ENCODE results near the gene PRKN.
A peak's percentile ranks its signal among the peaks of the same experiment; 100 is the strongest.

The PRKN gene

DNA sequence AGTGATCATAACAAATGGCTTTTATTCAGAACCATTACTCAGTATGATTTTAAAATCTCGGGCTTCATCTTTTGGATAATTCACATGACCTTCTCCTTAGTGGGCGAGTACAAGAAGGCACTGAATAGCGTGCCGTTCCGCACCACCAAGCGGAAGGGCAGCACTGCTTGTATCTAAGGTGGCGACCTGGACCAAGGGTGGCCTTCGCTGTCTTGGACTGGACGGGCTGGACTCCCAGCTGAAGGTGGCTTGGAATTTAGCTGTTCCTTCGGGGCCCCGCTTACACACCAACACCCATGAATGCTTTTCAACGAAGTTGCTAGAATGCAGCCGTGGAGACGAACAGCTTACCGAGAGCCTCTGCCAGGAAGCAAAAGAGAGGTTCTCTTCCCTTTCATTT is 1285.1 kb downstream of the PRKN start:
- Histone ChIP-seq H3K4ac (ENCODE audit: low read depth in 1 of 2, low read length in 2 of 2) (no peak overlapping the region), H2BK12ac (ENCODE audit: low read length in 2 of 2) (no peak overlapping the region), H2BK120ac (ENCODE audit: low read depth, low read length) (no peak overlapping the region), H3K18ac (ENCODE audit: low read depth in 1 of 2, low read length in 2 of 2) (no peak overlapping the region), H3K23ac (ENCODE audit: low read length in 2 of 2) (no peak overlapping the region), H4K91ac (ENCODE audit: low read length) (no peak overlapping the region), H3K27ac (ENCODE audit: low read length, poor library complexity, severe bottlenecking) (no peak overlapping the region), H4K8ac (ENCODE audit: low read length) (no peak overlapping the region), H3K27me3 (ENCODE audit: control insufficient read depth in 1 of 2, insufficient read depth in 1 of 2, low read length in 2 of 2) (no peaks in the 10 kb centered on the region), H2AK5ac (ENCODE audit: low read length, severe bottlenecking) (no peak overlapping the region), H3K14ac (ENCODE audit: low read length in 2 of 2) (no peak overlapping the region), H3K4me2 (ENCODE audit: low read length, poor library complexity, severe bottlenecking) (no peak overlapping the region), H3K79me1 (replicated peaks; ENCODE audit: low read length, poor library complexity, severe bottlenecking) (no peaks in the 10 kb centered on the region), H2AFZ (ENCODE audit: low read depth, low read length) (no peak overlapping the region), H2BK15ac (ENCODE audit: low read depth, poor library complexity, severe bottlenecking) (no peak overlapping the region), H3K4me3 (ENCODE audit: insufficient read depth in 1 of 2, low read depth in 1 of 2, low read length in 2 of 2) (peak overlapping the region in 1 of 2 experiments; percentile 31), H3K36me3 (ENCODE audit: control insufficient read depth in 1 of 2, insufficient read depth in 2 of 2, low read depth in 1 of 2, low read length in 2 of 2) (no peaks in the 10 kb centered on the region), H3K4me1 (ENCODE audit: control insufficient read depth, insufficient read depth, low read depth, low read length) (peaks cover 8% of the 10 kb centered on the region), H3K9me3 (ENCODE audit: control insufficient read depth, low read length) (no peaks in the 10 kb centered on the region), H3K9ac (ENCODE audit: low read length) (no peak overlapping the region), H2BK5ac (ENCODE audit: low read depth, low read length, poor library complexity, severe bottlenecking) (no peak overlapping the region)
- WGBS, result 92% methylated on average over 15 of the region's 15 CpGs
- no peak for DNase-seq

DNA sequence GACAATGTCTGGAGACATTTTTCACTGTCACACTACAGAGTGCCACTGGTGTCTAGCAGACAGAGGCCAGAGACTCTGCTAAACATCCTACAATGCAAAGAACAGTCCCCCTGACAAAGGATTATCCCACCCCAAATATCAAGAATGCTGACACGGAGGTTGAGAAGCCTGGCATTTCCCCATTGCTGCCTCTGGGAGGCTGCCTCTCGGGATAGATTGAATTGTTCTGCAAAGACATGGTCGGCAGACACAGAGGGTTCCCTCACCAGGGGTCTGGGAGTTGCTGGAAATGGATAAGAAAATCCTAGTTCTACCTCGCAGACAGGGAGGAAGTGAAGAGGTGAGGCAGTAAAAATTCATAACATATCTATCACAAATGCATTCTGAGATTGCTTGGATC is 1287.3 kb downstream of the PRKN start:
- H2BK12ac ChIP-seq (ENCODE audit: low read length in 2 of 2), result no peak overlapping the region
- H3K9ac ChIP-seq (ENCODE audit: low read length), result no peak overlapping the region
- H2BK15ac ChIP-seq (ENCODE audit: low read depth, poor library complexity, severe bottlenecking), result no peak overlapping the region
- no peak overlapping the region for H2BK5ac ChIP-seq (ENCODE audit: low read depth, low read length, poor library complexity, severe bottlenecking)
- no peak overlapping the region for H2AFZ ChIP-seq (ENCODE audit: low read depth, low read length)
- no peak for DNase-seq
- no peak overlapping the region for H3K18ac ChIP-seq (ENCODE audit: low read depth in 1 of 2, low read length in 2 of 2)
- H3K36me3 ChIP-seq (ENCODE audit: control insufficient read depth in 1 of 2, insufficient read depth in 2 of 2, low read depth in 1 of 2, low read length in 2 of 2), result no peaks in the 10 kb centered on the region
- H3K4me1 ChIP-seq (ENCODE audit: control insufficient read depth, insufficient read depth, low read depth, low read length), result peaks cover 10% of the 10 kb centered on the region
- 83% methylated on average over 3 of the region's 4 CpGs for WGBS
- H2BK120ac ChIP-seq (ENCODE audit: low read depth, low read length), result no peak overlapping the region
- H3K9me3 ChIP-seq (ENCODE audit: control insufficient read depth, low read length), result no peaks in the 10 kb centered on the region
- H3K79me1 ChIP-seq (replicated peaks; ENCODE audit: low read length, poor library complexity, severe bottlenecking), result no peaks in the 10 kb centered on the region
- H4K8ac ChIP-seq (ENCODE audit: low read length), result no peak overlapping the region
- H3K27ac ChIP-seq (ENCODE audit: low read length, poor library complexity, severe bottlenecking), result no peak overlapping the region
- no peak overlapping the region for H3K4ac ChIP-seq (ENCODE audit: low read depth in 1 of 2, low read length in 2 of 2)
- H3K27me3 ChIP-seq (ENCODE audit: control insufficient read depth in 1 of 2, insufficient read depth in 1 of 2, low read length in 2 of 2), result no peaks in the 10 kb centered on the region
- no peak overlapping the region for H2AK5ac ChIP-seq (ENCODE audit: low read length, severe bottlenecking)
- H3K4me2 ChIP-seq (ENCODE audit: low read length, poor library complexity, severe bottlenecking), result no peak overlapping the region
- no peak overlapping the region for H3K14ac ChIP-seq (ENCODE audit: low read length in 2 of 2)
- no peak overlapping the region for H4K91ac ChIP-seq (ENCODE audit: low read length)
- H3K23ac ChIP-seq (ENCODE audit: low read length in 2 of 2), result no peak overlapping the region
- H3K4me3 ChIP-seq (ENCODE audit: insufficient read depth in 1 of 2, low read depth in 1 of 2, low read length in 2 of 2), result no peak overlapping the region

DNA sequence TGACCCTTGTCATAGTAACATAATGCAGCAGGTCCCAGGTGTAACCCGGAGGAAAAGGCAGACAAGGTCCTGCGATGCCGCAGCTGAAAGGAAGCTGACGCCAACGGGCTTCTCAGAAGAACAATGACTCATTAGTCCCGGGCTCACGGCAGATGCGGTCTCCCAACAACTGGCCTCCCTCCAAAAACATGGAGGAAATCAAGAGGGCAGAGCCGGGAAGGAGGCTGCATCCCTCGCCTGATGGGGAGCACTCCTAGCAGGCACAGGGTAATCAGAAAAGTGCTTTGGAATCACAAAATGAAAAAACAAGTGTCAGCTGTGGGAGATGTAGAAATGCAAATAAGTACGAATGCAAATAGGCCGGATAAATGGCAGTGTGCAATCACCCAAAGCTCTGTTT is 1288.5 kb downstream of the PRKN start:
- H3K79me1 ChIP-seq (replicated peaks; ENCODE audit: low read length, poor library complexity, severe bottlenecking), result no peaks in the 10 kb centered on the region
- WGBS, result 63% methylated on average over 12 of the region's 12 CpGs

DNA sequence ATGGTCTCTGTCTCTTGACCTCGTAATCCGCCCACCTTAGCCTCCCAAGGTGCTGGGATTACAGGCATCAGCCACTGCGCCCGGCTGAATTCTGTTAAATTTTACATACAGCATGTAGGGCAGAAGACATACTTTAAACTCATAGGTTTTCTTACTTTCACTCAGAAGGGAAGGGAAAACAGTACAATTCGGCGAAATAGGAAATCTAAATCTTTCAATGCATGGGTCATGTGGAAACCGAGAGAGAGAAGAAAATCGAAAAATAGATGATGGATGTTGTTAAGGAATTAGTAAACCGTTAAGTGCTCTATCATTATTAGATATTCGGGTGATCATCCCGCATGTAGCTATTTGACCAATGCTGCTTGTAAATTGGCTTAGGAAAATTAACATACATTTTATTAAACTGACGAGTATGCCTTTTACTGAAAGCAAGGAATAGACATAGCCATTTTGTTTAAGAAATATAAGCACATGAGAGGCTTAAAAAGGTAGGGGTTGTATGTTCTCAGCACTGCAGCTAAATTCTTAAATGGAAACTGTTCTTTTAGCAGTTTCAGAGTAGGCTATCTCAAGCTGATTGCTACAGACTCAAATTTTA is 1289.0 kb downstream of the PRKN start:
- Histone ChIP-seq H3K36me3 (ENCODE audit: control insufficient read depth in 1 of 2, insufficient read depth in 2 of 2, low read depth in 1 of 2, low read length in 2 of 2) (no peaks in the 10 kb centered on the region), H2BK120ac (ENCODE audit: low read depth, low read length) (no peak overlapping the region), H3K9ac (ENCODE audit: low read length) (peak overlapping the region; percentile 67), H3K79me1 (replicated peaks; ENCODE audit: low read length, poor library complexity, severe bottlenecking) (no peaks in the 10 kb centered on the region), H3K4me3 (ENCODE audit: insufficient read depth in 1 of 2, low read depth in 1 of 2, low read length in 2 of 2) (peak overlapping the region in 1 of 2 experiments; percentile 65), H2BK15ac (ENCODE audit: low read depth, poor library complexity, severe bottlenecking) (no peak overlapping the region), H3K14ac (ENCODE audit: low read length in 2 of 2) (no peak overlapping the region), H3K4me2 (ENCODE audit: low read length, poor library complexity, severe bottlenecking) (no peak overlapping the region), H2BK12ac (ENCODE audit: low read length in 2 of 2) (no peak overlapping the region), H3K18ac (ENCODE audit: low read depth in 1 of 2, low read length in 2 of 2) (no peak overlapping the region), H2BK5ac (ENCODE audit: low read depth, low read length, poor library complexity, severe bottlenecking) (no peak overlapping the region), H4K8ac (ENCODE audit: low read length) (no peak overlapping the region), H3K27ac (ENCODE audit: low read length, poor library complexity, severe bottlenecking) (no peak overlapping the region), H3K27me3 (ENCODE audit: control insufficient read depth in 1 of 2, insufficient read depth in 1 of 2, low read length in 2 of 2) (no peaks in the 10 kb centered on the region), H3K4ac (ENCODE audit: low read depth in 1 of 2, low read length in 2 of 2) (no peak overlapping the region), H2AFZ (ENCODE audit: low read depth, low read length) (no peak overlapping the region), H4K91ac (ENCODE audit: low read length) (no peak overlapping the region), H3K23ac (ENCODE audit: low read length in 2 of 2) (no peak overlapping the region), H2AK5ac (ENCODE audit: low read length, severe bottlenecking) (no peak overlapping the region), H3K4me1 (ENCODE audit: control insufficient read depth, insufficient read depth, low read depth, low read length) (peaks cover 11% of the 10 kb centered on the region), H3K9me3 (ENCODE audit: control insufficient read depth, low read length) (no peaks in the 10 kb centered on the region)
- 97% methylated on average over 12 of the region's 12 CpGs for WGBS
- no peak for DNase-seq

More for the DNA sequence above, 1288.5 kb downstream of the PRKN start:
- H2AK5ac ChIP-seq (ENCODE audit: low read length, severe bottlenecking), result no peak overlapping the region
- H4K8ac ChIP-seq (ENCODE audit: low read length), result no peak overlapping the region
- no peak overlapping the region for H2AFZ ChIP-seq (ENCODE audit: low read depth, low read length)
- no peak overlapping the region for H3K18ac ChIP-seq (ENCODE audit: low read depth in 1 of 2, low read length in 2 of 2)
- peak overlapping the region in 1 of 2 experiments; percentile 65 for H3K4me3 ChIP-seq (ENCODE audit: insufficient read depth in 1 of 2, low read depth in 1 of 2, low read length in 2 of 2)
- H2BK120ac ChIP-seq (ENCODE audit: low read depth, low read length), result no peak overlapping the region
- H2BK5ac ChIP-seq (ENCODE audit: low read depth, low read length, poor library complexity, severe bottlenecking), result no peak overlapping the region
- peak; percentile 71 for DNase-seq
- H3K14ac ChIP-seq (ENCODE audit: low read length in 2 of 2), result no peak overlapping the region
- no peak overlapping the region for H3K4me2 ChIP-seq (ENCODE audit: low read length, poor library complexity, severe bottlenecking)
- no peak overlapping the region for H2BK15ac ChIP-seq (ENCODE audit: low read depth, poor library complexity, severe bottlenecking)
- no peaks in the 10 kb centered on the region for H3K36me3 ChIP-seq (ENCODE audit: control insufficient read depth in 1 of 2, insufficient read depth in 2 of 2, low read depth in 1 of 2, low read length in 2 of 2)
- H3K27me3 ChIP-seq (ENCODE audit: control insufficient read depth in 1 of 2, insufficient read depth in 1 of 2, low read length in 2 of 2), result no peaks in the 10 kb centered on the region
- H3K4me1 ChIP-seq (ENCODE audit: control insufficient read depth, insufficient read depth, low read depth, low read length), result peaks cover 11% of the 10 kb centered on the region
- no peak overlapping the region for H3K27ac ChIP-seq (ENCODE audit: low read length, poor library complexity, severe bottlenecking)
- no peak overlapping the region for H2BK12ac ChIP-seq (ENCODE audit: low read length in 2 of 2)
- no peak overlapping the region for H4K91ac ChIP-seq (ENCODE audit: low read length)
- no peak overlapping the region for H3K4ac ChIP-seq (ENCODE audit: low read depth in 1 of 2, low read length in 2 of 2)
- H3K9ac ChIP-seq (ENCODE audit: low read length), result peak overlapping the region; percentile 67
- H3K23ac ChIP-seq (ENCODE audit: low read length in 2 of 2), result no peak overlapping the region
- no peaks in the 10 kb centered on the region for H3K9me3 ChIP-seq (ENCODE audit: control insufficient read depth, low read length)
